ENCODE data around the gene NFE2L3. TPM values are rescaled to one million over a fixed set of nuclear protein-coding genes. Genes with fewer than 3 reads are reported as not detected.

The NFE2L3 gene
- total and polyA plus RNA-seq, 12 donors: 0.16 to 4.9 (median 0.83) TPM

DNA sequence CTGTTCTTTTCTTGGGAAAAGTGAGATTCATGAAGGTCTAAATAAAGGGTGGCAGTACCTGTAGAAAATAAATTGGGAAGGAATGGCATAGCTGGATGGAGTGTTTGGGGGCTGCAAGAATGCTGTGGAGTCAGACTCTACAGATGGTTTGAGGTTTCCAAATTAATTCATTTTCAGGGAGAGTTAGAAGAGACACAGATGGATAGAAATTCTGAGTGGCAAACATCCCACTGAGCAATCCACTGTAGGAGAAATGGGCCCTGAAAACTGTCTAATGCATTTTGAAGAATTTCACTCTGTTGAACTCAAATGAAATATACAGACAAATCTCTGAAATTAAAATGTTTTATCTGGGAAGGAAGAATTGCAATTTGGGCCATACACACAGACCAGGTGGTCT is 16.9 kb upstream of the NFE2L3 start:
- no peak for TF ChIP-seq POLR2A (IDR thresholded peaks at IDR 0.05)
- TF ChIP-seq, protein P1, sequence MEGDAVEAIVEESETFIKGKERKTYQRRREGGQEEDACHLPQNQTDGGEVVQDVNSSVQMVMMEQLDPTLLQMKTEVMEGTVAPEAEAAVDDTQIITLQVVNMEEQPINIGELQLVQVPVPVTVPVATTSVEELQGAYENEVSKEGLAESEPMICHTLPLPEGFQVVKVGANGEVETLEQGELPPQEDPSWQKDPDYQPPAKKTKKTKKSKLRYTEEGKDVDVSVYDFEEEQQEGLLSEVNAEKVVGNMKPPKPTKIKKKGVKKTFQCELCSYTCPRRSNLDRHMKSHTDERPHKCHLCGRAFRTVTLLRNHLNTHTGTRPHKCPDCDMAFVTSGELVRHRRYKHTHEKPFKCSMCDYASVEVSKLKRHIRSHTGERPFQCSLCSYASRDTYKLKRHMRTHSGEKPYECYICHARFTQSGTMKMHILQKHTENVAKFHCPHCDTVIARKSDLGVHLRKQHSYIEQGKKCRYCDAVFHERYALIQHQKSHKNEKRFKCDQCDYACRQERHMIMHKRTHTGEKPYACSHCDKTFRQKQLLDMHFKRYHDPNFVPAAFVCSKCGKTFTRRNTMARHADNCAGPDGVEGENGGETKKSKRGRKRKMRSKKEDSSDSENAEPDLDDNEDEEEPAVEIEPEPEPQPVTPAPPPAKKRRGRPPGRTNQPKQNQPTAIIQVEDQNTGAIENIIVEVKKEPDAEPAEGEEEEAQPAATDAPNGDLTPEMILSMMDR (IDR thresholded peaks at IDR 0.05): no peak
- Histone ChIP-seq H3K27ac (no peak overlapping the region), H3K27me3 (no peaks in the 10 kb centered on the region), H3K4me3 (no peak overlapping the region), H3K4me1 (replicated peaks in 1 of 2) (no peaks in the 10 kb centered on the region), H3K9me3 (replicated peaks in 1 of 3) (no peaks in the 10 kb centered on the region), H3K36me3 (replicated peaks in 1 of 2) (no peaks in the 10 kb centered on the region)
- no peak for DNase-seq
- intact Hi-C loops (cut with DNase I): no loop called here

DNA sequence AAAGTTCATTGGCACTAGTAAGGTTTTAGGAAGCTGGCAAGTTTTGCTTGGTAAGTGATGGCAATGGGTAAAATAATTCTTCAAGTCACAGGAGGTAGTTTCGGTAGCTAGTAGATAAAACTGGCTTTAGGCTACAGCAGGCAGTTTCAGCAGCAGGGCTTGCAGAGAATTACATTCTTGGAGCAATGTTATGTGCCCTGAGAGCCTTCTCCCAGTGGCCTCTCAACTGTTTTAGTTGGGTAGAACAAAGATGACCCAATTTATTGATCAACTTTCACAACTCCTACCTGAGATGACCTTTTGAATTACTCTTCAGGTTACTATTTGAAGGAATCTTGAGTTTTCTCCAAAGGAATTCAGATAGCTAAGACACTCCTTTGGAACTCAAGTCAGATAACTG is 16.4 kb upstream of the NFE2L3 start:
- H3K4me3 ChIP-seq: no peak overlapping the region
- H3K36me3 ChIP-seq (replicated peaks in 1 of 2): no peaks in the 10 kb centered on the region
- intact Hi-C loops (cut with DNase I): no loop called here
- H3K4me1 ChIP-seq (replicated peaks in 1 of 2): no peaks in the 10 kb centered on the region
- WGBS, 4 donors: 73 to 100% (median 88%) methylated on average over 1 of the region's 1 CpG
- no peaks in the 10 kb centered on the region for H3K9me3 ChIP-seq (replicated peaks in 1 of 3)
- DNase-seq: no peak
- no peak overlapping the region for H3K27ac ChIP-seq
- H3K27me3 ChIP-seq: no peaks in the 10 kb centered on the region
- no peak for TF ChIP-seq POLR2A (IDR thresholded peaks at IDR 0.05)
- TF ChIP-seq, protein P1 (IDR thresholded peaks at IDR 0.05): no peak

DNA sequence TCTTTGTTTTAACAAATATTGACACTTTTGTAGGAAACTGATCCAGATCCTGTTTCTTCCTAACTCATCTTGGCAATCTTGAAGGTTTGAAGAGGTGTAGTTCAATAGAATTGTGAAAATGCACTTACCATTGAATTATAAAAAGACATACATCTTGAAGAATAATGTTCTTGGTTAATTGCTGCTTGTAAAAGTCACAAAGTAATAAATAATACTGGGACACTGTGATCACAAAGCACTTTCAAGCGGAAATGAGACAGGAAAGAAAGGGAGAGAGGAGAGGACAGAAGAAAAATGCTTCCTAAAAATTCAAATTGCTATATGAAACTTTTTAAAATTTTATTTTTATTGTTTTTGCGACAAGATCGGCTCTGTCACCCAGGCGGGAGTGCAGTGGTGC is 15.2 kb upstream of the NFE2L3 start:
- Histone ChIP-seq H3K36me3 (replicated peaks in 1 of 2) (no peaks in the 10 kb centered on the region), H3K27me3 (no peaks in the 10 kb centered on the region), H3K4me1 (replicated peaks in 1 of 2) (no peaks in the 10 kb centered on the region), H3K4me3 (no peak overlapping the region), H3K9me3 (replicated peaks in 1 of 3) (no peaks in the 10 kb centered on the region), H3K27ac (no peak overlapping the region)
- TF ChIP-seq POLR2A (IDR thresholded peaks at IDR 0.05): no peak
- TF ChIP-seq, protein P1 (IDR thresholded peaks at IDR 0.05): no peak
- intact Hi-C loops (cut with DNase I): no loop called here
- WGBS, 4 donors: 76 to 82% (median 80%) methylated on average over 4 of the region's 4 CpGs
- no peak for DNase-seq

DNA sequence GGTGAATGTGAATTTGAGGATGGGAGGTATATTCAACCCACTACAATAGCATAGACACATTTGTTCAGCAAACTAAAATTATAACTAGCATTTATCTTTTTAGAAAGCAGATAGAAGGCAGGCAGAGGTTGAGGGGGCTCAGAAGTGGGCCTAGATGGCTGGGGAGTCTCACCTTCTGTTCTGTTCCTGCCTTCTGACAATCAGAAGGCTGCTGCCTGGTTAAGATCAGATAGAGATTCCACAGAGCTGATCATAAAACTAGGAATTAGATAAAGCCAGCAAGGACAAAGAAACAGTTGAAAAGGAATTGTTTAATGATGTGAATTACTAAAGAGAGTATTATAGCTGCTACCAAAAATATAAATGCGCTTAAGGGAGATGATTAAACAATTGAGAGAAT is 11.6 kb upstream of the NFE2L3 start:
- Histone ChIP-seq H3K36me3 (replicated peaks in 1 of 2) (no peaks in the 10 kb centered on the region), H3K4me1 (replicated peaks in 1 of 2) (no peaks in the 10 kb centered on the region), H3K27ac (no peak overlapping the region), H3K4me3 (no peak overlapping the region), H3K27me3 (no peaks in the 10 kb centered on the region), H3K9me3 (replicated peaks in 1 of 3) (no peaks in the 10 kb centered on the region)
- DNase-seq: no peak
- intact Hi-C loops (cut with DNase I): loop anchor here in 1 of 2 donors (5.0 kb wide), 1 partner anchor 43 kb away; no protein-coding TSS in a partner anchor
- TF ChIP-seq, protein P1 (IDR thresholded peaks at IDR 0.05): no peak
- TF ChIP-seq POLR2A (IDR thresholded peaks at IDR 0.05): no peak
- 92 to 100% (median 96%) methylated on average over 1 of the region's 1 CpG for WGBS, 4 donors
